HCT116 (cell line): ENCODE data around the gene COPA. TPM values are rescaled to one million over a fixed set of nuclear protein-coding genes. Genes with fewer than 3 reads are reported as not detected.

Source experiments
- ATAC-seq: fragments of 200-7000 bp; cut with Tn5 transposase; 2 replicates; pipeline ENCODE4 v1.9.1; 2020; ENCODE audit warnings: mild to moderate bottlenecking, moderate library complexity
- BruUV-seq: library from RNA; stranded (reverse); fragments of 400-500 nt; replicated peaks from 2 replicates; lab custom pipeline; 2021; lab: Mats Ljungman, UMichigan
- CTCF ChIA-PET: fragments of 300-600 bp; sonication (Branson Sonifier 250); formaldehyde crosslinking; loops from one replicate; lab custom pipeline; 2021; ENCODE audit warnings: antibody characterized with exemption; lab: Charles Lee
- POLR2A ChIA-PET: fragments of 300-600, 350-600 bp; sonication (Branson Sonifier 250); formaldehyde crosslinking; loops from one replicate; lab custom pipeline; 2021; ENCODE audit warnings: antibody characterized with exemption; lab: Charles Lee
- RAD21 ChIA-PET, 2 experiments: fragments of 300-600 bp; sonication (Branson Sonifier 250); formaldehyde crosslinking; loops; one replicate each; lab custom pipeline; 2023; ENCODE audit warnings: low total read pairs in 2 of 2; ENCODE audit not compliant: uncharacterized antibody in 2 of 2, unreplicated experiment in 2 of 2, low non-redundant PET in 1 of 2; lab: Charles Lee
- DNase-seq: peaks from one replicate; pipeline ENCODE4 v3.0.0-alpha.2; 2010; ENCODE audit warnings: low read depth, low spot score
- H2AFZ ChIP-seq: fragments of 200-600 bp; shearing (Covaris generic), sonication (generic); 2 replicates; pipeline ENCODE4 v1.6.1; 2017; ENCODE audit warnings: low read depth, mixed run types, mixed read lengths, antibody characterized with exemption, low read length; ENCODE audit not compliant: poor library complexity, severe bottlenecking
- H3K27ac ChIP-seq: 2 replicates; pipeline ENCODE4 v1.5.1; 2012; ENCODE audit warnings: low read depth, low read length
- H3K27me3 ChIP-seq: fragments of 200-600 bp; sonication (generic); 2 replicates; pipeline ENCODE4 v1.6.1; 2016; ENCODE audit warnings: mixed run types, low read length, mixed read lengths; ENCODE audit not compliant: insufficient read depth
- H3K36me3 ChIP-seq, 2 experiments: fragments of 200-500 bp in 1 of 2; fragments of 200-600 bp in 1 of 2; sonication (Bioruptor generic) in 1 of 2; sonication (generic) in 1 of 2; 2 replicates each; pipeline versions ENCODE4 v1.5.1 to v1.6.1; 2014 to 2016; ENCODE audit warnings: low read length in 2 of 2, inconsistent platforms in 1 of 2, mixed read lengths in 1 of 2, mixed run types in 1 of 2; ENCODE audit not compliant: insufficient read depth in 2 of 2, control insufficient read depth in 1 of 2
- H3K4me1 ChIP-seq, 2 experiments: fragments of 200-600 bp in 1 of 2; sonication (generic) in 1 of 2; 2 replicates each; pipeline versions ENCODE4 v1.5.1 to v1.6.1; 2012 to 2017; ENCODE audit warnings: low read length in 2 of 2, inconsistent platforms in 1 of 2, mild to moderate bottlenecking in 1 of 2, mixed read lengths in 1 of 2, mixed run types in 1 of 2, moderate library complexity in 1 of 2; ENCODE audit not compliant: insufficient read depth in 2 of 2, control insufficient read depth in 1 of 2
- H3K4me2 ChIP-seq: fragments of 200-600 bp; sonication (generic); 2 replicates; pipeline ENCODE4 v1.6.1; 2017; ENCODE audit warnings: mixed run types, low read length, mixed read lengths
- H3K4me3 ChIP-seq, 2 experiments: fragments of 200-600 bp in 1 of 2; sonication (generic) in 1 of 2; replicated peaks in 1 of 2; 2 replicates each; pipeline ENCODE4 v1.5.1; 2011 to 2016; ENCODE audit warnings: low read length in 2 of 2, control low read depth in 1 of 2, low read depth in 1 of 2, mild to moderate bottlenecking in 1 of 2, mixed read lengths in 1 of 2, mixed run types in 1 of 2
- H3K79me2 ChIP-seq: fragments of 200-600 bp; sonication (generic); 2 replicates; pipeline ENCODE4 v1.6.1; 2017; ENCODE audit warnings: mild to moderate bottlenecking, mixed run types, low read length, moderate library complexity, mixed read lengths; ENCODE audit not compliant: insufficient read depth
- H3K9ac ChIP-seq: fragments of 200-600 bp; sonication (generic); 2 replicates; pipeline ENCODE4 v1.6.1; 2016; ENCODE audit warnings: low read length, mixed read lengths
- H3K9me2 ChIP-seq: fragments of 200-600 bp; sonication (generic), shearing (Covaris generic); 2 replicates; pipeline ENCODE4 v1.6.1; 2017; ENCODE audit warnings: mixed run types, mild to moderate bottlenecking, moderate library complexity; ENCODE audit not compliant: insufficient read depth
- H3K9me3 ChIP-seq, 2 experiments: fragments of 200-500 bp in 1 of 2; fragments of 200-600 bp in 1 of 2; sonication (Bioruptor generic) in 1 of 2; sonication (generic) in 1 of 2; 2 replicates each; pipeline ENCODE4 v1.6.1; 2014 to 2017; ENCODE audit warnings: low read length in 2 of 2, mixed read lengths in 2 of 2, inconsistent platforms in 1 of 2, low read depth in 1 of 2, mild to moderate bottlenecking in 1 of 2, mixed run types in 1 of 2, moderate library complexity in 1 of 2; ENCODE audit not compliant: control insufficient read depth in 1 of 2, insufficient read depth in 1 of 2
- H4K20me1 ChIP-seq: fragments of 200-600 bp; sonication (generic), shearing (Covaris generic); 2 replicates; pipeline ENCODE4 v1.6.1; 2017; ENCODE audit warnings: mixed run types, mild to moderate bottlenecking, moderate library complexity; ENCODE audit not compliant: insufficient read depth
- CEBPB ChIP-seq: IDR thresholded peaks from 2 replicates; pipeline ENCODE4 v1.6.1; 2012; ENCODE audit warnings: low read depth
- EGR1 ChIP-seq: IDR thresholded peaks from 2 replicates; pipeline ENCODE4 v1.6.1; 2012; ENCODE audit warnings: low read depth
- ELF1 ChIP-seq: IDR thresholded peaks from 2 replicates; pipeline ENCODE4 v1.6.1; 2012; ENCODE audit warnings: low read depth, borderline replicate concordance
- EZH2 ChIP-seq: fragments of 200-600 bp; sonication (generic); IDR thresholded peaks from 2 replicates; pipeline ENCODE4 v1.6.1; 2017; ENCODE audit warnings: antibody characterized with exemption, mixed run types
- EZH2phosphoT487 ChIP-seq: fragments of 200-600 bp; IDR thresholded peaks from 2 replicates; pipeline ENCODE4 v1.6.1; 2018; ENCODE audit warnings: antibody characterized with exemption, borderline replicate concordance
- FOSL1 ChIP-seq: IDR thresholded peaks from 2 replicates; pipeline ENCODE4 v1.6.1; 2012; ENCODE audit warnings: low read depth
- JUND ChIP-seq: IDR thresholded peaks from 2 replicates; pipeline ENCODE4 v1.6.1; 2012
- MAX ChIP-seq: IDR thresholded peaks from 2 replicates; pipeline ENCODE4 v1.6.1; 2012
- POLR2AphosphoS5 ChIP-seq: IDR thresholded peaks from 2 replicates; pipeline ENCODE4 v1.6.1; 2011; ENCODE audit warnings: mild to moderate bottlenecking, low read depth, low read length, moderate library complexity
- RAD21 ChIP-seq: IDR thresholded peaks from 2 replicates; pipeline ENCODE4 v1.6.1; 2012; ENCODE audit warnings: low read depth, mild to moderate bottlenecking
- SP1 ChIP-seq: IDR thresholded peaks from 2 replicates; pipeline ENCODE4 v1.6.1; 2012; ENCODE audit warnings: low read depth
- SRF ChIP-seq: IDR thresholded peaks from 2 replicates; pipeline ENCODE4 v1.6.1; 2012; ENCODE audit warnings: low read depth
- TCF7L2 ChIP-seq: IDR thresholded peaks from 2 replicates; pipeline ENCODE4 v1.7.0; 2011; ENCODE audit warnings: borderline replicate concordance, inconsistent platforms; ENCODE audit not compliant: insufficient read depth, insufficient read length; ENCODE audit errors: extremely low read depth
- ZFX ChIP-seq: fragments of 450-650 bp; IDR thresholded peaks from 2 replicates; pipeline ENCODE4 v1.6.1; 2017
- ZNF274 ChIP-seq: fragments of 200-500 bp; sonication (Bioruptor generic); IDR thresholded peaks from 2 replicates; pipeline ENCODE4 v1.6.1; 2014; ENCODE audit warnings: mild to moderate bottlenecking, low read depth, low read length, inconsistent platforms
- intact Hi-C: fragments of 100-400 bp; cut with micrococcal nuclease; formaldehyde crosslinking; loops from 2 replicates; pipeline ENCODE4 v1.10.0; 2022
- total RNA-seq: library from RNA; stranded (reverse); gene quantifications from one replicate; pipeline ENCODE4 v1.2.1, GENCODE V29; 2021; ENCODE audit not compliant: unreplicated experiment
- TF ChIP-seq, protein P1 (sequence below): IDR thresholded peaks from 2 replicates; pipeline ENCODE4 v1.6.1; 2012
- TF ChIP-seq, protein P2 (sequence below), 3 experiments: fragments of 200-600 bp in 1 of 3; sonication (generic) in 1 of 3; IDR thresholded peaks in 2 of 3; conservative IDR thresholded peaks in 1 of 3; 2 replicates each; pipeline ENCODE4 v1.5.1; 2012 to 2017; ENCODE audit warnings: low read depth in 2 of 3, low read length in 2 of 3, antibody characterized with exemption in 1 of 3, borderline replicate concordance in 1 of 3, control low read depth in 1 of 3, mild to moderate bottlenecking in 1 of 3, mixed read lengths in 1 of 3, mixed run types in 1 of 3, moderate library complexity in 1 of 3; ENCODE audit not compliant: insufficient read depth in 1 of 3

The COPA gene
- total RNA-seq, 1 experiment from 2014 or later = 132 TPM

DNA sequence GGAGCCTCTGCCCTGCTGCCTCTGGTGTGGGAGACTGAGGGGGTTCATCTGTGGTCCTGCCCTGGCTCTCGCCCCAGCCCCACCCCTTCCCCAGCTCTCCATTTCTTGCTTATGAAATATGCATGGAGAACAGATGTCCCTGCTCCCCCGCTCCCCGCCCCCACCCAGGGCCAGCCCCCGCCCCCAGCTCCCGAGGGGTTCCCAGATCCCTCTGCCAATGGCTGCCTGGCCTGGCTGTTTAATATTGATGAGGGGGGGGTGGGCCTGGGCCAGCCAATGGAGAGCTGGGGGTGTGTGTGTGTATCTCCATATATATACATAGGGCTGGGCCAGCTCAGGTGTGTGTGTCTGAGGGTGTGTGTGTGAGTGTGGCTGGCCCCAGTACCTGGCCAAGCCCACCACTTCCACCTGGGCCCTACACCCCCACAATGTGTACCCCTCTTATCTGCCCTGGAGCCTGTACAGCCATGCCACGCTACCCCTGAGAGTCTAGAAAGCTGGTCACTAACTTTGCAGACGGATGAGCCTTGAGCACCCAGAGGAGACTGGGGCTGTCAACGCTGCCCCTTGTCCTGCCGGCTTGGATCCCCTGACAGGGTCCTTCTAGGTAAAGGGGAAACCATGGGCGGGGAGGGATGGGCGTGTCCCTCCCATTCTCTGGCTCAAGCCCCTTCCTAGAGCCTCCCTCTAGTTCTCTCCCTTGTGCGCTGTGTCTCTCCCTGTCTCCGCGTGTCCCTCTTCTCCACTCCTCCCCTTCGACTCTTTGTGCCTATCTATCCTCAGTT lies 23.9 kb upstream of the COPA start, which contains the start of gene NHLH1:
TSS of gene NHLH1 (plus strand) at position 341 of the 785 bp plus-strand sequence. CDS start 3,661 bp downstream, outside the sequence.
- RAD21 ChIA-PET = no interaction called here
- TF ChIP-seq ZFX = no peak
- TF ChIP-seq EGR1 = no peak
- TF ChIP-seq, protein P1, sequence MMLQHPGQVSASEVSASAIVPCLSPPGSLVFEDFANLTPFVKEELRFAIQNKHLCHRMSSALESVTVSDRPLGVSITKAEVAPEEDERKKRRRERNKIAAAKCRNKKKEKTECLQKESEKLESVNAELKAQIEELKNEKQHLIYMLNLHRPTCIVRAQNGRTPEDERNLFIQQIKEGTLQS = no peak
- no peak for TF ChIP-seq FOSL1
- no peak for TF ChIP-seq SP1
- no peak for TF ChIP-seq MAX
- TF ChIP-seq TCF7L2 = no peak
- TF ChIP-seq ELF1 = no peak
- no peaks in the 10 kb centered on the region for H3K9me3 ChIP-seq
- H3K9ac ChIP-seq = no peak within 1 kb of the TSS
- CTCF ChIA-PET = interaction anchor here (0.8 to 2.9 kb wide), 2 partner anchors 9 to 280 kb away, joined by 3 to 13 read pairs; no protein-coding TSS in a partner anchor
- DNase-seq = no peak
- H3K4me2 ChIP-seq = no peak within 1 kb of the TSS
- peak; percentile 58 for ATAC-seq
- no peak within 1 kb of the TSS for H2AFZ ChIP-seq
- H3K36me3 ChIP-seq = no peaks in the 10 kb centered on the region
- BruUV-seq = no TSS peak
- H3K27ac ChIP-seq = no peak within 1 kb of the TSS
- H3K4me1 ChIP-seq = no peaks in the 10 kb centered on the region
- no peaks in the 10 kb centered on the region for H3K27me3 ChIP-seq
- intact Hi-C loops = no loop called here
- POLR2A ChIA-PET = no interaction called here
- no peak within 1 kb of the TSS for H3K4me3 ChIP-seq
- no peaks in the 10 kb centered on the region for H3K9me2 ChIP-seq
- H3K79me2 ChIP-seq = no peaks in the 10 kb centered on the region
- no peaks in the 10 kb centered on the region for H4K20me1 ChIP-seq

GRCh38 chr1:160365325-160365724 lies 22.3 kb upstream of the COPA start:
- ChIA-PET POLR2A (no interaction called here), RAD21 (interaction anchor here in 1 of 2 experiments (0.6 kb wide), 1 partner anchor 96 kb away, joined by 3 read pairs; no protein-coding TSS in a partner anchor), CTCF (interaction anchor here (2.9 kb wide), 1 partner anchor 11 kb away, joined by 13 read pairs; no protein-coding TSS in a partner anchor)
- no peaks in the 10 kb centered on the region for H3K36me3 ChIP-seq
- no peaks in the 10 kb centered on the region for H4K20me1 ChIP-seq
- H3K27me3 ChIP-seq = no peaks in the 10 kb centered on the region
- no peaks in the 10 kb centered on the region for H3K9me2 ChIP-seq
- no peaks in the 10 kb centered on the region for H3K9me3 ChIP-seq
- ATAC-seq (no peak), DNase-seq (no peak)
- intact Hi-C loops = no loop called here
- BruUV-seq = no TSS peak
- no peak overlapping the region for H3K27ac ChIP-seq
- no peak overlapping the region for H3K9ac ChIP-seq
- no peak overlapping the region for H3K4me2 ChIP-seq
- H3K4me3 ChIP-seq = no peak overlapping the region
- H2AFZ ChIP-seq = no peak overlapping the region
- no peaks in the 10 kb centered on the region for H3K79me2 ChIP-seq
- no peaks in the 10 kb centered on the region for H3K4me1 ChIP-seq
- no peak for TF ChIP-seq FOSL1
- no peak for TF ChIP-seq CEBPB
- TF ChIP-seq TCF7L2 = no peak
- no peak for TF ChIP-seq ELF1
- no peak for TF ChIP-seq ZNF274
- TF ChIP-seq, protein P2, sequence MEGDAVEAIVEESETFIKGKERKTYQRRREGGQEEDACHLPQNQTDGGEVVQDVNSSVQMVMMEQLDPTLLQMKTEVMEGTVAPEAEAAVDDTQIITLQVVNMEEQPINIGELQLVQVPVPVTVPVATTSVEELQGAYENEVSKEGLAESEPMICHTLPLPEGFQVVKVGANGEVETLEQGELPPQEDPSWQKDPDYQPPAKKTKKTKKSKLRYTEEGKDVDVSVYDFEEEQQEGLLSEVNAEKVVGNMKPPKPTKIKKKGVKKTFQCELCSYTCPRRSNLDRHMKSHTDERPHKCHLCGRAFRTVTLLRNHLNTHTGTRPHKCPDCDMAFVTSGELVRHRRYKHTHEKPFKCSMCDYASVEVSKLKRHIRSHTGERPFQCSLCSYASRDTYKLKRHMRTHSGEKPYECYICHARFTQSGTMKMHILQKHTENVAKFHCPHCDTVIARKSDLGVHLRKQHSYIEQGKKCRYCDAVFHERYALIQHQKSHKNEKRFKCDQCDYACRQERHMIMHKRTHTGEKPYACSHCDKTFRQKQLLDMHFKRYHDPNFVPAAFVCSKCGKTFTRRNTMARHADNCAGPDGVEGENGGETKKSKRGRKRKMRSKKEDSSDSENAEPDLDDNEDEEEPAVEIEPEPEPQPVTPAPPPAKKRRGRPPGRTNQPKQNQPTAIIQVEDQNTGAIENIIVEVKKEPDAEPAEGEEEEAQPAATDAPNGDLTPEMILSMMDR (IDR thresholded peaks at IDR 0.05 in 2 of 3, conservative IDR thresholded peaks at IDR 0.05 in 1 of 3; ENCODE audit: borderline replicate concordance in 1 of 3, insufficient read depth in 1 of 3, low read depth in 2 of 3, low read length in 2 of 3) = no peak
- no peak for TF ChIP-seq RAD21
- TF ChIP-seq, protein P1 = no peak
- TF ChIP-seq POLR2AphosphoS5 = no peak
- TF ChIP-seq JUND = no peak
- no peak for TF ChIP-seq SRF
- TF ChIP-seq SP1 = no peak
- TF ChIP-seq ZFX = no peak
- TF ChIP-seq EZH2 = no peak
- no peak for TF ChIP-seq EZH2phosphoT487
